Brain microvascular endothelial cell (primary cell): ENCODE results near the gene NMNAT2.

Experiments
- DNase-seq: peaks from one replicate; pipeline ENCODE4 v3.0.0-alpha.2; 2020
- H3K27ac ChIP-seq: fragments of 250-450 bp; sonication (Bioruptor Pico); 2 replicates; pipeline ENCODE4 v1.5.1; 2020; ENCODE audit warnings: mild to moderate bottlenecking, moderate library complexity
- H3K27me3 ChIP-seq: fragments of 250-450 bp; sonication (Bioruptor Pico); replicated peaks from 2 replicates; pipeline ENCODE4 v1.5.1; 2020; ENCODE audit warnings: mild to moderate bottlenecking
- H3K36me3 ChIP-seq: fragments of 250-450 bp; sonication (Bioruptor Pico); replicated peaks from 2 replicates; pipeline ENCODE4 v1.5.1; 2020; ENCODE audit warnings: mild to moderate bottlenecking
- H3K4me3 ChIP-seq: 2 replicates; pipeline ENCODE4 v1.5.1; 2011; ENCODE audit warnings: low read depth, mild to moderate bottlenecking, control low read depth, low read length, moderate library complexity
- CTCF ChIP-seq: IDR thresholded peaks from 2 replicates; pipeline ENCODE4 v1.5.1; 2011; ENCODE audit warnings: low read depth, mild to moderate bottlenecking, moderate library complexity, low read length, control low read depth, inconsistent platforms; ENCODE audit errors: missing control alignments
- in situ Hi-C: cut with HindIII; loops from 2 replicates; pipeline ENCODE4 v1.10.0; 2017; ENCODE audit warnings: low sequenced_read_pairs, low pct_ligation_motif_present

The NMNAT2 gene

GRCh38 chr1:183295521-183295920 lies 122.7 kb downstream of the NMNAT2 start:
- no peak for DNase-seq
- in situ Hi-C loops = no loop called here
- Histone ChIP-seq H3K4me3 (no peak overlapping the region), H3K36me3 (no peaks in the 10 kb centered on the region), H3K27ac (no peak overlapping the region), H3K27me3 (no peaks in the 10 kb centered on the region)
- TF ChIP-seq CTCF = no peak

GRCh38 chr1:183293876-183294275 lies 124.3 kb downstream of the NMNAT2 start:
- Histone ChIP-seq H3K27me3 (no peaks in the 10 kb centered on the region), H3K4me3 (no peak overlapping the region), H3K27ac (no peak overlapping the region), H3K36me3 (no peaks in the 10 kb centered on the region)
- in situ Hi-C loops = no loop called here
- TF ChIP-seq CTCF = no peak
- no peak for DNase-seq

- in situ Hi-C loops = no loop called here
- Histone ChIP-seq H3K36me3 (no peaks in the 10 kb centered on the region), H3K27me3 (no peaks in the 10 kb centered on the region), H3K27ac (no peak overlapping the region), H3K4me3 (no peak overlapping the region)
- no peak for DNase-seq
- no peak for TF ChIP-seq CTCF
Observed at GRCh38 chr1:183293241-183293640, 124.9 kb downstream of the NMNAT2 start.

DNA sequence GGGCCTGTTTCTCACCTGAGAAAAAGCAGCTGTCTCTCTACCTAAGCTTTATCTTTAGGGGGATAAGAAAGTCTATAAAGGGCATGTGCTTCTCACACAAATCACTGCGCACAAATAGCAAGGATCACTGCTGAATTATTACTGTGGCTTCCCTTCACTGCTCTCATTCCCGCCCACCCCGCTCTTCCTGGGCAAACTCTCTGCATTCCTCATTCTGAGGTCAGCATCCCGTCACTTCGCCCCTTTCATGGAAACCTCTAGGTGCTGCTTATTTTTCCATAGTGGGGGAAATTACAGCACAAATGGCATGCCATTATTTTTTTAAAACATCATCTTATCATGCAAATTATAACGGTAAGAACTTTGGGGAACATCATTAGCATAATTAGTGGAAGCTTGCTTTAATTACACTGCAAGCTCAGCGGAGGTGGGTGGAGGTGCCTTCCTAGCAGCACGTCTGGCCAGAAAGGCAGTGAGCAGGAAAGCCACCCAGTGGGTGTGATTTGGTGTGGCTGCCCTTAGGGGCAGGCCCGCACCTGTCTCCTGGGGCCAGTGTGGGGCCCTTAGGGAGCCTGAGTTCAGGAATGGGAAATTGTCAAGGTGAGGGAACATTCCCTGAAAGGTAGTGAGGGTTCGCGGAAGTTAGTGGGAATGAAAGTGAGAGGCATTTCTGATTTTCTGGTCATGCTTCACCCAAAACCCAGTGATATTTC lies 126.2 kb downstream of the NMNAT2 start:
- Histone ChIP-seq H3K4me3 (no peak overlapping the region), H3K27me3 (no peaks in the 10 kb centered on the region), H3K27ac (no peak overlapping the region), H3K36me3 (no peaks in the 10 kb centered on the region)
- no peak for TF ChIP-seq CTCF
- in situ Hi-C loops = no loop called here
- peak; percentile 22 for DNase-seq

DNA sequence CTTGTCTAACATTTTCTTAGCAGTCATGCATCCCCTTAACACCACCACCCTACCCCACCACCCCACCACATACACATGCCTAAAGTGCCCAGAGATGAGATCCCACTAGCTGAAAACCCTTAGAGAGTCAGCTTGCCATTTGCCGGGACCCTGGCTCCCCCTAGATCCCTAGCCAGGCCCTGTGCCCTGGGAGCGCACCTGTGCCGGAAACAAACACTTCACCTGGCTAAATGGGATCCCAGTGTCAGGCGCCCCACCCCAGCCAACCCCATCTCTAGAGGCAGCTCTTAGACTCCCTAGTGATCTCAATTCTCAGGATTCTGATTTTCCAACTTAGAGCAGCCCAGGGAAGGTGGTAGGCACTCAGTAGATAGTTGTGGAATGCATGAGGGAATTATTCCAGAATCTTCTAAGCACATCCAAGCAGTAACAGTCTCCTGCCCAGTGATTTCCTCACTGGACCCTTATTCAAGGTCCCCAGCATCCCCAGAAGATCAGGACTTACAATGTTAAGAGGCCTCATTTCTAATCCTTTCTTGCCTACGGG lies 126.9 kb downstream of the NMNAT2 start:
- no peak overlapping the region for H3K27ac ChIP-seq
- in situ Hi-C loops = no loop called here
- DNase-seq = no peak

More for the DNA sequence above, 126.9 kb downstream of the NMNAT2 start:
- H3K4me3 ChIP-seq = no peak overlapping the region
- TF ChIP-seq CTCF = no peak
- no peaks in the 10 kb centered on the region for H3K27me3 ChIP-seq
- H3K36me3 ChIP-seq = no peaks in the 10 kb centered on the region
